RWPE1 (cell line): ENCODE data around the gene SKP2.
"Not testable (repeated sequence)": the region's sequence is repeated elsewhere in the genome, so short reads cannot be mapped to it uniquely, and the experiment has no call there.

Experiments used
- CTCF ChIA-PET: fragments of 350-600 bp; sonication (Branson Sonifier 250); formaldehyde crosslinking; extraction: SDS; loops from one replicate; lab custom pipeline; 2021; lab: Yijun Ruan, JAX
- POLR2A ChIA-PET: fragments of 400-600 bp; formaldehyde crosslinking; extraction: SDS; loops from one replicate; lab custom pipeline; 2020; ENCODE audit warnings: antibody characterized with exemption; ENCODE audit not compliant: low non-redundant PET; lab: Yijun Ruan, JAX
- DNase-seq: peaks from one replicate; pipeline ENCODE4 v3.0.0; 2012; ENCODE audit warnings: low spot score
- H3K27ac ChIP-seq: fragments of 450-650 bp; 2 replicates; pipeline ENCODE4 v1.5.1; 2017
- CTCF ChIP-seq: fragments of 450-650 bp; conservative IDR thresholded peaks from 2 replicates; pipeline ENCODE4 v1.5.1; 2017; ENCODE audit warnings: low read depth, mild to moderate bottlenecking

SKP2 gene

DNA sequence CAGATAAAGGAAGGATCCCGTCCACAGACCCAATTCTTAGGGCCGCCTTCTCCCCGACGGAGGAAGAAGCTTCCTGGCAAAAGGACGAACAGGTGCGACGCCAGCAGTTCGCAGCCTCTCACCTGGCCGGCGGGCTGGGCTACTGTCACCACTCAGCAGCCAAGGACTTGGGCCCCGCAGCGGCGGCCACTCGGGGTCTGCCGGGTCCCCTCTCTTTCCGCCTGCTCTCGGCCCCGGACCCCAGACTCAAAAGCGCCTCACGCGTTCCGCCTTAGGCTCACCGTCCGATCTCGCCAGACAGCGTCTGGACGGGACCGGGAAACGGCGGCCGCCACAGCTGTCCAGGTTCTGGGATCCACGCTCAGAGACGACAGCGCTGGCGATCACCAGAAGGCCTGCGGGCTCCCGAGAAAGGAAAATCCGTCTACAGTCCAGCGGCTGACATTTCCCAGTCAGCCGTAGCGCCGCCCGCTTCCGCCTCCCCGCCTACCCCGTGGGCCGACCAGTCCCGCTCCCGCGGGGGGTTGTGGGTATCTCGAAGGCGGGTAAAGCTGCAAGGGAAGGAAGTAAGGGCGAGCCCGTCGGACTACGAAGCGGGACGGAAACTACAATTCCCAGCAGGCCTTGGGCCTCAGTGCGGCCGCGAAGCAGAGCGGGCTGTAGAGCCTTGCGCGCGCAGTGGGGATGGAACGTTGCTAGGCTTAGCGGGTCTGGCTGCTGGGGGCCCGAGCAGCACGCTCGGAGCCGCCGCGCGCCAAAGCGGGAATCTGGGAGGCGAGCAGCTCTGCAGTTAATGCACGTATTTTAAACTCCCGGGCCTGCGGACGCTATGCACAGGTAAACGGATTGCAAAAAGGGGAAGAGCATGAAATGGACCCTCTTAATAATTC is at the start of gene SKP2, which contains the start of gene LMBRD2:
TSS of gene SKP2 (plus strand) at position 678 of the 890 bp plus-strand sequence. CDS start at position 830, 152 bp downstream.
TSS of gene LMBRD2 (minus strand) at position 454 of the 890 bp plus-strand sequence. CDS start 8,538 bp downstream, outside the sequence.
- no peak for TF ChIP-seq CTCF
- peak within 1 kb of the TSS; percentile 75 for H3K27ac ChIP-seq
- ChIA-PET POLR2A (interaction anchor here (0.5 kb wide), 1 partner anchor 64 kb away, joined by 3 read pairs; no protein-coding TSS in a partner anchor), CTCF (interaction anchor here (0.7 to 1.3 kb wide), 2 partner anchors 23 to 73 kb away, joined by 3 to 4 read pairs; no protein-coding TSS in a partner anchor)
- DNase-seq = peak; percentile 96

DNA sequence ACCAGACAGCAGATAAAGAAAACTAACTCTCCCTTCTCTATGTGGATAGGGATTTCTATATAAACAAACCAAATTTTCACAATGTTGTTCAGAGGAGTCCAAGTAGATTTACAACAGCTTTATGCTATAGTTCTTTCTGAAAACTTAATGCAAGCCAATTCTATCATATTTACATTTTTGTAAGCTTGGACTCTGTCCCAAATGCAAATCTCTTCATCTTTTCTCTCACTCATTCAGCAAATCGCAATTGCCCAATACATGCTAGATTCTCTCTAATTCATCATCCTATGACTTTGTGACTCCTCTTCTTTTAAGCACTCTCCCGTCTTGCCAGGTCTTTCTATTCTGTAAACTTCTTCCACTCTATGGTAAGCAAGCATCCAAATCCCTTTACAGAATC is 46.1 kb upstream of the SKP2 start:
- DNase-seq = no peak
- TF ChIP-seq CTCF = no peak
- ChIA-PET CTCF (no interaction called here), POLR2A (no interaction called here)
- no peak overlapping the region for H3K27ac ChIP-seq

GRCh38 chr5:36108758-36109460 is 43.0 kb upstream of the SKP2 start:
- ChIA-PET CTCF (no interaction called here), POLR2A (no interaction called here)
- H3K27ac ChIP-seq = no peak overlapping the region
- no peak for TF ChIP-seq CTCF
- DNase-seq = no peak

- POLR2A ChIA-PET = no interaction called here
- TF ChIP-seq CTCF = no peak
These were observed 40.7 kb upstream of the SKP2 start for GRCh38 chr5:36111238-36111637.

DNA sequence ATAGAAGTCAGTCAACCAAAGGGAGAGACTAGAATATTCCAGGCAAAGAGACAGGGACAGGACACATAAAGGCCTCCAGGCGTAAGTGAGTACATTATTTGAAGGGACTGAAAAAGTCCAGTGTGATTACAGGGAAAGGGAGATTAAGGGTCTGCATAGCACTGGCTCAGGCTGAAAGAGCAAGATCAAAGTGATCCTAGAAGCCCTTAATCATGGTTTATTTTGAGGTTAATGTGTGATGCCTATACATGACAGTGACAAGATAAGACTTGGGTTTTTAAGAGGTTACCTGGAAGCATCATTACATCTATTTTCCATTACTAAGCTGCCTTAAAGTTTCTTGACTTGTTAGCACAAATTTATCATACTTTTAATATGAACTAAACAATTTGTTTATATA is 26.0 kb upstream of the SKP2 start:
- no peak for TF ChIP-seq CTCF
- no peak for DNase-seq
- POLR2A ChIA-PET = no interaction called here

More at GRCh38 chr5:36111238-36111637, 40.7 kb upstream of the SKP2 start:
- no peak for DNase-seq
- CTCF ChIA-PET = no interaction called here
- H3K27ac ChIP-seq = no peak overlapping the region

GRCh38 chr5:36128795-36129194 is 23.1 kb upstream of the SKP2 start:
- TF ChIP-seq CTCF = no peak
- H3K27ac ChIP-seq = no peak overlapping the region
- ChIA-PET CTCF (interaction anchor here (0.6 kb wide), 1 partner anchor 48 kb away, joined by 6 read pairs; no protein-coding TSS in a partner anchor), POLR2A (no interaction called here)
- DNase-seq = no peak

More for the DNA sequence above, 26.0 kb upstream of the SKP2 start:
- CTCF ChIA-PET = interaction anchor here (0.7 kb wide), 1 partner anchor 757 kb away, joined by 3 read pairs; no protein-coding TSS in a partner anchor
- no peak overlapping the region for H3K27ac ChIP-seq

- H3K27ac ChIP-seq, CTCF ChIA-PET, DNase-seq, POLR2A ChIA-PET: not testable (repeated sequence)
These were observed 22.2 kb upstream of the SKP2 start for GRCh38 chr5:36129666-36130065.

GRCh38 chr5:36133009-36133408 is 18.9 kb upstream of the SKP2 start:
- CTCF ChIA-PET = interaction anchor here (0.6 kb wide), 1 partner anchor 900 kb away, joined by 3 read pairs; no protein-coding TSS in a partner anchor
- DNase-seq, H3K27ac ChIP-seq, POLR2A ChIA-PET: not testable (repeated sequence)
